KG1 (cell line): ENCODE measurements around the gene FAM83G.
"Not testable (repeated sequence)": the region's sequence is repeated elsewhere in the genome, so short reads cannot be mapped to it uniquely, and the experiment has no call there.

Experiments
- DNase-seq: peaks from one replicate; lab custom pipeline; 2025; lab: John Stamatoyannopoulos, UW

Gene FAM83G

GRCh38 chr17:18951941-18952842 is 52.4 kb downstream of the FAM83G start, which contains the start of gene SLC5A10:
Gene SLC5A10, plus strand, starts transcription at chr17:18952165. Its CDS starts 41 bp downstream, at chr17:18952206.
- no peak for DNase-seq

GRCh38 chr17:18950944-18951905 is 53.3 kb downstream of the FAM83G start:
- DNase-seq: no peak

GRCh38 chr17:18950346-18950745 is 54.2 kb downstream of the FAM83G start:
- DNase-seq: no peak

- no peak for DNase-seq
These were observed 55.0 kb downstream of the FAM83G start for GRCh38 chr17:18949566-18949965.

GRCh38 chr17:18948476-18949006 is 56.0 kb downstream of the FAM83G start:
- no peak for DNase-seq

GRCh38 chr17:18947866-18948265 is 56.7 kb downstream of the FAM83G start:
- DNase-seq: no peak

- DNase-seq: no peak
These were observed 58.0 kb downstream of the FAM83G start for GRCh38 chr17:18946536-18946935.

GRCh38 chr17:18944646-18945045 is 59.9 kb downstream of the FAM83G start:
- no peak for DNase-seq

- DNase-seq: no peak
These were observed 65.9 kb downstream of the FAM83G start for GRCh38 chr17:18938692-18939023.

GRCh38 chr17:18937981-18938691 is 66.4 kb downstream of the FAM83G start:
- no peak for DNase-seq

- DNase-seq: no peak
These were observed 71.2 kb downstream of the FAM83G start for GRCh38 chr17:18933102-18934058.

GRCh38 chr17:18932360-18933055 is 72.1 kb downstream of the FAM83G start:
- no peak for DNase-seq

GRCh38 chr17:18928628-18929125 is 75.9 kb downstream of the FAM83G start:
- DNase-seq: no peak

- no peak for DNase-seq
These were observed 79.4 kb downstream of the FAM83G start for GRCh38 chr17:18925187-18925586.

GRCh38 chr17:18922596-18922995 is 82.0 kb downstream of the FAM83G start:
- not testable (repeated sequence) for DNase-seq

GRCh38 chr17:18921912-18922451 is 82.6 kb downstream of the FAM83G start:
- DNase-seq: no peak

- no peak for DNase-seq
These were observed 83.1 kb downstream of the FAM83G start for GRCh38 chr17:18921485-18921884.

- no peak for DNase-seq
These were observed 83.6 kb downstream of the FAM83G start for GRCh38 chr17:18920911-18921441.

GRCh38 chr17:18919963-18920362 is 84.6 kb downstream of the FAM83G start:
- no peak for DNase-seq
